Measurements from ENCODE around the gene LY6G5C. TPM values are rescaled to one million over a fixed set of nuclear protein-coding genes. Genes with fewer than 3 reads are reported as not detected.

Gene LY6G5C
- total and polyA plus RNA-seq, 2 donors: 0.37 to 4.0 TPM

GRCh38 chr6:31691078-31691463, 10.2 kb upstream of the LY6G5C start:
- WGBS: 90% methylated on average over 6 of the region's 6 CpGs
- H3K4me1 ChIP-seq (ENCODE audit: insufficient read depth): no peaks in the 10 kb centered on the region
- no peak overlapping the region for H3K4me3 ChIP-seq (ENCODE audit: low read depth, low read length)
- DNase-seq (ENCODE audit: extremely low spot score): no peak
- no peak overlapping the region for H3K27ac ChIP-seq (ENCODE audit: low read depth)
- peaks cover 5% of the 10 kb centered on the region for H3K36me3 ChIP-seq (ENCODE audit: insufficient read depth)

DNA sequence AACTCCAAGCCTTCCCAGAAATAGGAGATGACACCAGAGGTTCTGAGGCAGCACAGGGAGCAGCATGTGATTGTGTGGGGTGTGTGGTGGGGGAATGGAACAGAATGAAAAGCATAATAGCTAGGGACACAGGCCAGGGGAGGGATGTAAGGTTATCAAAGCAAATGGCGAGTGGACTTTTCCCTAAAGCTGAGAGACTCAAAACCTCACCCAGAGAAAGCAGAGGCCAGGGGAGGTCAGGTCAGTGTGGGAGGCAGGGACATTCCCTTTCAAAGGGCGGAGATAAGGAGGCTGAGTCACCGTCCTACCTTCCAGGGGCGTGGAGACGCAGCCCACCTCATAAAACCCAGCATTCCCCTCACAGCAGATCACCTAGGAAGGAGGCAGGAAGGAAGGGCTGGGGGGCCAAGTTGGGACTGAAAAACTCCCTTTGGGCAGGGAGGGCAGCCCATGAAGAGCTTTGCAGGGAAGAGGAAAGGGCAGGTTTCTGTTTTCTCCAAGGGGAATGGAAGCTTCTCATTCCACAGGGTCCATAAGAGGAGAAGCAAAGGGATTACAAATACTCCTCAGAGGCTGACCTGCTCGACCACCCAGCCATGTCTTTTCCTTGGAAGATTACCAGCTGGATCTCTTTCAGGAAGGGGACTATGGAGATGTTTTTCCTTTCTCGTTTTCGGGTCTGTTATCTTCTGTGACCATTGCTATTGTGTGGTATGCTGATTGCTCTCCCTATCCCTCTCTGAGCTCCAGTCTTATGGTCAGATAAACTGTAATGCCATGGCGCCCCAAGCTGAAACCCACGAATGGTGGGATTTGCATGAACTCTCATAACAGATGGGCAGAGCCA, 9.6 kb upstream of the LY6G5C start:
- Histone ChIP-seq H3K4me3 (ENCODE audit: low read depth, low read length) (no peak overlapping the region), H3K27ac (ENCODE audit: low read depth) (no peak overlapping the region), H3K4me1 (ENCODE audit: insufficient read depth) (no peaks in the 10 kb centered on the region), H3K36me3 (ENCODE audit: insufficient read depth) (peaks cover 5% of the 10 kb centered on the region)
- WGBS: 70% methylated on average over 10 of the region's 10 CpGs
- DNase-seq (ENCODE audit: extremely low spot score): no peak

DNA sequence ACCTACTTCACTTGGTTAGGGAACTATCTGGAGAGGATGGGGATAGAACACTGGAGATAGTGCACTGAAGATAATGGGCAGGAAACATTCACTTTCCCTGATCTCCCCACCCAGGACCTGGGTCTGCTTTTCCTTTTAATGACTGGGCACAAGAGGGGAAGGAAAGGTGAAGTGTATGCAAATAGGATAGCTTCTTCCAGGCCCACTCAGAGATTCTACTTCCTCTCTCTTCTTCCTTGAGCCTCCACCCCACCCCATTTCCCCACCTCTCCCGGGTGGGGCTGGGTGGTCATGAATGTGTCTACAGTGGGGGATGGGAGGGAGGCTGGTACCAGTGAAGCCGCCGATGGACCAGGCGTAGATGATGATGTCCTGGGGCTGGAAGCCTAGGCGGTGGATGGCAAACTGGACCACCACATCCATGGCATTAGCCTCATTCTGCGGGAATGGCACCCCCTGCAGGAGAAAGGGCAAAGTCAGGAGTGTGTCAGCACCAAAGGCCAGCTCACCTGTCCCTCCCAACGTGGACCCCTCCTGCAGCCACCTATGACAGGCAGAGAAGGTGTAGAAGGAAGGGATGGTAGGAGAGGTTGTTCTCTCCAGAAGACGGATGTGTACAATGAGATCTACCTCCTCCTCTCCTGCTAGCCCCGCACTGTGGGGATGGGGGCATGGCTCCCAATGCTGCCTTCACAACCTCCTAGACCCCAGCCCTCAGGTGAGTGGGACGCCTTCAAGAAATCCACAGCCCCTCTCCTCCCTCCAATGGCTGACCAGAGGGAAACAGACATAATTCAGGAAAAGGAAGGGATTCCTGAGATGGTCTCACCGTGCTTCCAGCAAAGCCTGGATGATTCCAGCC, 8.6 kb upstream of the LY6G5C start:
- H3K4me3 ChIP-seq (ENCODE audit: low read depth, low read length): no peak overlapping the region
- DNase-seq (ENCODE audit: extremely low spot score): no peak
- 78% methylated on average over 11 of the region's 11 CpGs for WGBS
- no peaks in the 10 kb centered on the region for H3K4me1 ChIP-seq (ENCODE audit: insufficient read depth)
- H3K27ac ChIP-seq (ENCODE audit: low read depth): no peak overlapping the region
- peaks cover 5% of the 10 kb centered on the region for H3K36me3 ChIP-seq (ENCODE audit: insufficient read depth)

DNA sequence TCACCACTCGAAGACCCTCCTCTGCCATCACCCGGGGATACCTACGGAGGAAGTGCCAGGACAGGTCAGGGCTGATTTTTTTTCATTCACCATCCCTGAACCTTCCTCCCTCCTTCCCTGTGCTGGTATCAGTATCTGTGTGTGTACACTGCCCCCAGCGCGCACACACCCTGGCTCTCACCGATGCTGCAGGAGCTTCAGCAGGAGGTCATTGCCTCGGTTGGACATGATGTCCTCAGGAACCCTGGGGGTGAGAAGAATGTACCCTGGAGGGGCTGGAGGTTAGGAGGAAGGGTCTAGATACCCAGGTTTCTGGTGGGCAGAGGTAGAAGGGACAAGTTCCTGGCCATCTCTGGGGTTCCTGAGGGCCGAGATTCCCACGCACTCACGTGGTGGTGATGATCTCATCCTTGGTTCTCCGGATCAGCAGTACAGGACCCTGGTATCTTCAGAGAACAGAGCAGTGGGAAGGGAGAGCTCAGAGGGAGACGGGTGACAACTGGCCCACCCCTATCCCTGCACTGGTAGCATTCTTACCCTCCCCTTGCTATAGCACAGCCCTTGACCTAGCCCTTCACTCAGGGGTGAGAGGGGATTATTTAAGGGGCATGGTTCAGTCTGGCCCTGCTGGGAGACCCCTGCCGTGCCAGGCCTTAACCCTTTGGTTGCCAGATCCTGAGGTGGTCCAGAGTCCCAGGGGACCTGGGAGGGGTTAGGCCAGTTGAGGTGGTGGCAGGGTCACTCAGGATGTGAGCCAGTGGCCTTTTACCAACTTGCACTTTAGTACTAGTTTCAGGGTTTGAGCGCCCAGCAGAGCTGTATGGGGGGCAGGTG, 7.2 kb upstream of the LY6G5C start:
- peaks cover 5% of the 10 kb centered on the region for H3K36me3 ChIP-seq (ENCODE audit: insufficient read depth)
- no peak overlapping the region for H3K4me3 ChIP-seq (ENCODE audit: low read depth, low read length)
- 80% methylated on average over 14 of the region's 14 CpGs for WGBS
- H3K27ac ChIP-seq (ENCODE audit: low read depth): no peak overlapping the region
- no peak for DNase-seq (ENCODE audit: extremely low spot score)
- no peaks in the 10 kb centered on the region for H3K4me1 ChIP-seq (ENCODE audit: insufficient read depth)

GRCh38 chr6:31687321-31687720, 6.5 kb upstream of the LY6G5C start:
- Histone ChIP-seq H3K4me1 (ENCODE audit: insufficient read depth) (no peaks in the 10 kb centered on the region), H3K27ac (ENCODE audit: low read depth) (no peak overlapping the region), H3K4me3 (ENCODE audit: low read depth, low read length) (no peak overlapping the region), H3K36me3 (ENCODE audit: insufficient read depth) (peaks cover 5% of the 10 kb centered on the region)
- no peak for DNase-seq (ENCODE audit: extremely low spot score)
- WGBS: 87% methylated on average over 8 of the region's 8 CpGs

DNA sequence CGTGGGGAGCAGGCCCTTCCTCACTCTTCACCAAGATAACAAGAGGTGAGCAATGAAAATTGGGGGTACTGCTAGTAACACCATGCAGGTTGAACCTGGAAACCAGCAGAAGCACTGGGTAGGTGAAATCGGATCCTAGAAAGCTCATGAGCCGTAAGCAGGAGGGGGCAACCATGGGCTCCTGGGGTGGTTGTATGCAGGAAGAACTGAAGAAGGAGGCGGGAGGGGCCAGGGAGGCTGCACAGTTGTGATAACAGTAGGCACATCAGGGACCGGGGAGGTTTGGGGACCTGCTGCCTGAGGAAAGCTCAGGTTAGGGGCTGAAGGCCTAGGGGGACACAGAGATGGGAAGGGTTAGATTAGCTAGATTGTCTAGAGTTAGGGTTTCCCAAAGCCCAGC, 5.6 kb upstream of the LY6G5C start:
- H3K4me3 ChIP-seq (ENCODE audit: low read depth, low read length): no peak overlapping the region
- no peak overlapping the region for H3K27ac ChIP-seq (ENCODE audit: low read depth)
- DNase-seq (ENCODE audit: extremely low spot score): no peak
- H3K36me3 ChIP-seq (ENCODE audit: insufficient read depth): peaks cover 4% of the 10 kb centered on the region
- 83% methylated on average over 5 of the region's 5 CpGs for WGBS
- H3K4me1 ChIP-seq (ENCODE audit: insufficient read depth): no peaks in the 10 kb centered on the region

DNA sequence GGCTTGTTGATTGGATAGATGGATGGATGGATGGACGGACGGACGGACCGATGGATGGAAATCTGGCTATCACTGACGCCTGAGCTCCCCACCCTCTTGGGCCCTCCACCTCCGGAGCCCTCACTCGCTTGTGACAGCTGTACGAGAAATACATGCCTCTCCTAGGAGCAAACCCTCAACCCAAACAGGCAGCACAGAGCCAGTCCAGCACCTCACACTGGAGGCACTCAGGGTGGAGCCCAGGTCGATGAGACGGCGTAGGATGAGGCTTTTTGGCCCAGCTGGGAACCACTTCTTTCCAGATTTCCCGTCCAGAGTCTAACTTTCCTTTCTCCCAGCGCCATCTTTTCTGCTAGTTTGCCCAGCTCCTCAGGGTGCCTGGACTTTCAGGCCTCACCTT, 2.7 kb upstream of the LY6G5C start:
- WGBS: 65% methylated on average over 13 of the region's 13 CpGs
- no peaks in the 10 kb centered on the region for H3K4me1 ChIP-seq (ENCODE audit: insufficient read depth)
- H3K27ac ChIP-seq (ENCODE audit: low read depth): no peak overlapping the region
- H3K4me3 ChIP-seq (ENCODE audit: low read depth, low read length): no peak overlapping the region
- H3K36me3 ChIP-seq (ENCODE audit: insufficient read depth): no peaks in the 10 kb centered on the region
- DNase-seq (ENCODE audit: extremely low spot score): no peak

DNA sequence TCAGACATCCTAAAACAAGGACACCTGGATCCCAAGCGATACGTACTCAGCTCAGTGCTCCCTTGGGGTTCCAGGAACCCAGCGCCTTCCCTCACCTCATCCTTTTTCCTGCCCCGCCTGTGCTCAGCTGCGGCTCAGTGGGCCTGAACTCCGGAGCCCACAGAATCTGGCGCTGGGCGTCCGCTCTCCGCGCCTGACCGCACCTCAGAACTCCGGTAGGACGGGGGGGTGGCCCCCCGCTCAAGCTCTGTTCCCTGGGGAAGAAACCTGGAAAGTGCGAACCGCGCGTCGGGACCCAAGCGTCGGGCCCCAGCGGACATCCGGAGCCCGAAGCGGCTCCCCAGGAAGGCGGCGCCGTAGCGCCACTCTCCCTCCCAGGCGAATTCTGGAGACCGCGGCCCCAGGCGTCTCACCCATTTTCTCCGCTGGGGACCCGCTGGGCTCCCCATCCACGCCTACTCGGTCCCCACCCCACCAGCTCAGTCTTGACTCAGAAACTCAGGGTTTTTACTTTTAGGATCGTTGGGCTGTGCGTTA, 336 bp upstream of the LY6G5C start:
- H3K4me3 ChIP-seq (ENCODE audit: low read depth, low read length): peak overlapping the region; percentile 36
- DNase-seq (ENCODE audit: extremely low spot score): no peak
- H3K27ac ChIP-seq (ENCODE audit: low read depth): peak overlapping the region; percentile 54
- H3K36me3 ChIP-seq (ENCODE audit: insufficient read depth): no peaks in the 10 kb centered on the region
- WGBS: under 1% methylated on average over 40 of the region's 40 CpGs
- no peaks in the 10 kb centered on the region for H3K4me1 ChIP-seq (ENCODE audit: insufficient read depth)

DNA sequence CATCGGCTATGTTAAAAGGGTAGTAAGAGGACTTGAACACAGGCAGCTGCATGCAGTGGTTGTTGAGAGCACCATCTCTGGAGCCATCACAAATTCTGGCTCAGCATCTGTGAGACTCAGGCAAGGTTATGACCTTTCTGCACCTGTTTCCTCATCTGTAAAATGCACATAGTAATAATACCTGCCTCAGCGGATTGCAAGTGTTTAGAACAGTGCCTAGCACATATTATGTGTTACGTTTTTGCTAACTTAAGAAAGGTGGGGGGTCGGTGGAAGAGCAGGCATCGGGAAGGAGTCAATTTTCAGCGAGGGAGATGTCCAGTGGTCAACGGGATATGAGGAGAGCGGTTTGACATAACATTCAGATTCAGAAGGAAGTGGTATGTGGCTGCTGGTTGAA, 2.9 kb downstream of the LY6G5C start:
- Histone ChIP-seq H3K27ac (ENCODE audit: low read depth) (no peak overlapping the region), H3K36me3 (ENCODE audit: insufficient read depth) (peaks cover 2% of the 10 kb centered on the region), H3K4me1 (ENCODE audit: insufficient read depth) (no peaks in the 10 kb centered on the region), H3K4me3 (ENCODE audit: low read depth, low read length) (no peak overlapping the region)
- DNase-seq (ENCODE audit: extremely low spot score): no peak
- 72% methylated on average over 8 of the region's 8 CpGs for WGBS

DNA sequence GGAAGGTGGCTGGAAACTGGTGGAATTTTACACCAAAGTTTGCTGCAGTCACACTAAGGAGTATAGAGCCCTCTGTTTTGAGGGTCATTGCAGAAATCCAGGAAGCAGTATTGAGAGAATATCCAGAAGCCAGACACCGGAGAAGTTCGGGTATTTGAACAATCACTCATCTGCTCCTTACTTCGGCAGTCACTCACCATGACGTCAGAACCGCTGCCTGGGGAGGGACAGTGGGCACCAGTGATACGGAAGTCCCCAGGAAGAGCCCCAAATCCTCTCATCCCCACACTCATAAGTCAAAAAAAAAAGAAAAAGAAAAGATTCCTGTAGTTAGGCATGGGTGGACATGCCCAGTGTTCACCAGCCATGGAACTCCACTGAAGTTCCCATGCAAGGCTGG, 4.0 kb downstream of the LY6G5C start:
- Histone ChIP-seq H3K4me3 (ENCODE audit: low read depth, low read length) (no peak overlapping the region), H3K36me3 (ENCODE audit: insufficient read depth) (peaks cover 2% of the 10 kb centered on the region), H3K4me1 (ENCODE audit: insufficient read depth) (no peaks in the 10 kb centered on the region), H3K27ac (ENCODE audit: low read depth) (no peak overlapping the region)
- DNase-seq (ENCODE audit: extremely low spot score): no peak
- WGBS: 72% methylated on average over 6 of the region's 6 CpGs

- 85% methylated on average over 4 of the region's 4 CpGs for WGBS
- no peak overlapping the region for H3K27ac ChIP-seq (ENCODE audit: low read depth)
- peaks cover 2% of the 10 kb centered on the region for H3K36me3 ChIP-seq (ENCODE audit: insufficient read depth)
Measured at GRCh38 chr6:31676322-31676903, 4.5 kb downstream of the LY6G5C start.

GRCh38 chr6:31669676-31670075, 11.2 kb downstream of the LY6G5C start, which contains the start of gene LY6G5B:
TSS of gene LY6G5B (plus strand) at chr6:31669976. CDS start at chr6:31670951, 975 bp downstream.
- H3K4me1 ChIP-seq (ENCODE audit: insufficient read depth): no peaks in the 10 kb centered on the region
- H3K4me3 ChIP-seq (ENCODE audit: low read depth, low read length): no peak within 1 kb of the TSS
- 92% methylated on average over 8 of the region's 8 CpGs for WGBS
- H3K36me3 ChIP-seq (ENCODE audit: insufficient read depth): peaks cover 11% of the 10 kb centered on the region
- DNase-seq (ENCODE audit: extremely low spot score): no peak
- no peak within 1 kb of the TSS for H3K27ac ChIP-seq (ENCODE audit: low read depth)

More at GRCh38 chr6:31676322-31676903, 4.5 kb downstream of the LY6G5C start:
- DNase-seq (ENCODE audit: extremely low spot score): no peak
- Histone ChIP-seq H3K4me1 (ENCODE audit: insufficient read depth) (no peaks in the 10 kb centered on the region), H3K4me3 (ENCODE audit: low read depth, low read length) (no peak overlapping the region)
